ENCODE measurements around the gene PDE6A.
"Not testable (repeated sequence)": the region's sequence is repeated elsewhere in the genome, so short reads cannot be mapped to it uniquely, and the experiment has no call there.

The PDE6A gene

DNA sequence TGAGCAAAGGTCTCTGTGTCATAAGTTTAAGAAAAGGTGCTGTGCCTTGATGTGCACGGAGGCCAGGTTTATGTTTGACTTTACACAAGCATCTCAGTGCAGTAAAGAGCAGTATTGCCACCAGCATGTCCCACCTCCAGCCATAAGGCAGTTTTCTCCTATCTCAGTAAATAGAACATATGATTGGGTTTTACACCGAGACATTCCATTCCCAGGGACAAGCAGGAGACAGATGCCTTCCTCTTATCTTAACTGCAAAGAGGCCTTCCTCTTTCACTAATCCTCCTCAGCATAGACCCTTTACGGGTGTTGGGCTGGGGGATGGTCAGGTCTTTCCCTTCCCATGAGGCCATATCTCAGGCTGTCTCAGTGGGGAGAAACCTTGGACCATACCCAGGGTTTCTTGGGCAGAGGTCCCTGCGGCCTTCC is 1.8 kb downstream of the PDE6A start:
- CTCF ChIA-PET; POLR2A ChIA-PET; H3K4me3 ChIP-seq (ENCODE audit: low read depth, low read length); H3K4me1 ChIP-seq (ENCODE audit: control insufficient read depth, insufficient read depth, low read length); H3K36me3 ChIP-seq (ENCODE audit: control insufficient read depth in 2 of 2, insufficient read depth in 1 of 2, low read length in 2 of 2); H3K9me3 ChIP-seq (ENCODE audit: control insufficient read depth, insufficient read depth, low read depth, low read length); H3K27ac ChIP-seq (ENCODE audit: extremely low read depth, low read depth, low read length): not testable (repeated sequence)

DNA sequence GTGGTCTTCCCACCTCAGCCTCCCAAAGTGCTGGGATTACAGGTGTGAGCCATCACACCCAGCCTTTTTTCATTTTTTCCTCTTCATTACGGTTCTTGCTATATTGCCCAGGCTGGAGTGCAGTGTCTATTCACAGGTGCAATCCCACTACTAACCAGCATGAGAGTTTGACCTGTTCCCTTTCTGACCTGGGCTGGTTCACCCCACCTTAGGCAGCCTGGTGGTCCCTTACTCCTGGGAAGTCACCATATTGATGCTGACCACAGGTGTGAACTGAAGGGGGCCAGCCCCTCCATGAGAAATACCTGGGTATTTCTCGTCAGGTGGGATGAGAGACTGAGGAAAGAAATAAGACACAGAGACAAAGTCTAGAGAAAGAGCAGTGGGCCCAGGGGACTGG is 2.4 kb downstream of the PDE6A start:
- Histone ChIP-seq H3K4me3 (ENCODE audit: low read depth, low read length) (no peak overlapping the region), H3K27ac (ENCODE audit: extremely low read depth, low read depth, low read length) (no peak overlapping the region), H3K9me3 (ENCODE audit: control insufficient read depth, insufficient read depth, low read depth, low read length) (no peaks in the 10 kb centered on the region), H3K36me3 (ENCODE audit: control insufficient read depth in 2 of 2, insufficient read depth in 1 of 2, low read length in 2 of 2) (no peaks in the 10 kb centered on the region), H3K4me1 (ENCODE audit: control insufficient read depth, insufficient read depth, low read length) (peaks cover 13% of the 10 kb centered on the region)
- TF ChIP-seq, protein P1, sequence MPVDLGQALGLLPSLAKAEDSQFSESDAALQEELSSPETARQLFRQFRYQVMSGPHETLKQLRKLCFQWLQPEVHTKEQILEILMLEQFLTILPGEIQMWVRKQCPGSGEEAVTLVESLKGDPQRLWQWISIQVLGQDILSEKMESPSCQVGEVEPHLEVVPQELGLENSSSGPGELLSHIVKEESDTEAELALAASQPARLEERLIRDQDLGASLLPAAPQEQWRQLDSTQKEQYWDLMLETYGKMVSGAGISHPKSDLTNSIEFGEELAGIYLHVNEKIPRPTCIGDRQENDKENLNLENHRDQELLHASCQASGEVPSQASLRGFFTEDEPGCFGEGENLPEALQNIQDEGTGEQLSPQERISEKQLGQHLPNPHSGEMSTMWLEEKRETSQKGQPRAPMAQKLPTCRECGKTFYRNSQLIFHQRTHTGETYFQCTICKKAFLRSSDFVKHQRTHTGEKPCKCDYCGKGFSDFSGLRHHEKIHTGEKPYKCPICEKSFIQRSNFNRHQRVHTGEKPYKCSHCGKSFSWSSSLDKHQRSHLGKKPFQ (tag by site-specific recombination; IDR thresholded peaks at IDR 0.05): peak; percentile 23; the same call in 1 of the 2 replicates
- TF ChIP-seq, protein P2, sequence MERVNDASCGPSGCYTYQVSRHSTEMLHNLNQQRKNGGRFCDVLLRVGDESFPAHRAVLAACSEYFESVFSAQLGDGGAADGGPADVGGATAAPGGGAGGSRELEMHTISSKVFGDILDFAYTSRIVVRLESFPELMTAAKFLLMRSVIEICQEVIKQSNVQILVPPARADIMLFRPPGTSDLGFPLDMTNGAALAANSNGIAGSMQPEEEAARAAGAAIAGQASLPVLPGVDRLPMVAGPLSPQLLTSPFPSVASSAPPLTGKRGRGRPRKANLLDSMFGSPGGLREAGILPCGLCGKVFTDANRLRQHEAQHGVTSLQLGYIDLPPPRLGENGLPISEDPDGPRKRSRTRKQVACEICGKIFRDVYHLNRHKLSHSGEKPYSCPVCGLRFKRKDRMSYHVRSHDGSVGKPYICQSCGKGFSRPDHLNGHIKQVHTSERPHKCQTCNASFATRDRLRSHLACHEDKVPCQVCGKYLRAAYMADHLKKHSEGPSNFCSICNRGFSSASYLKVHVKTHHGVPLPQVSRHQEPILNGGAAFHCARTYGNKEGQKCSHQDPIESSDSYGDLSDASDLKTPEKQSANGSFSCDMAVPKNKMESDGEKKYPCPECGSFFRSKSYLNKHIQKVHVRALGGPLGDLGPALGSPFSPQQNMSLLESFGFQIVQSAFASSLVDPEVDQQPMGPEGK (tag by site-specific recombination; IDR thresholded peaks at IDR 0.05): no peak
- ChIA-PET CTCF (no interaction called here), POLR2A (no interaction called here)

DNA sequence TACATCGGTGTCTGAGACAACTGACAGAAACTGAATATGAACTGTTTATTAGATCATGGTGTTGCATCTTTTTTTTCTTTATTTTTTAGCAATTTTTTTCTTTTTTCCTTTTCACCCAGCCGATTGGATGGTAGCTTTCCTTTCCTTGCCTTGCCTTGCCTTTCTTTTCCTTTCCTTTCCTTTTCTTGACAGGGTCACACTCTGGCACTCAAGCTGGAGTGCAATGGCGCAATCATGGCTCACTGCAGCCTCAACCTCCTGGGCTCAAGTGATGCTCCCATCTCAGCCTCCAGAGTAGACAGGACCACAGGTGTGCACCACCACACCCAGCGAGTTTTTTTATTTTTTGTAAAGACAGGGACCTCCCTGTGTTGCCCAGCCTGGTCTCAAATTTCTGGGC is 2.8 kb downstream of the PDE6A start:
- TF ChIP-seq PRDM1 (tag by site-specific recombination; IDR thresholded peaks at IDR 0.05) (peak; percentile 26; the same call in 1 of the 2 replicates), ZNF610 (tag by site-specific recombination; IDR thresholded peaks at IDR 0.05; ENCODE audit: borderline replicate concordance) (no peak), ZNF624 (tag by site-specific recombination; IDR thresholded peaks at IDR 0.05) (no peak), ZNF416 (tag by site-specific recombination; IDR thresholded peaks at IDR 0.05) (no peak)
- H3K4me3 ChIP-seq (ENCODE audit: low read depth, low read length): no peak overlapping the region
- ChIA-PET POLR2A (no interaction called here), CTCF (no interaction called here)
- H3K36me3 ChIP-seq (ENCODE audit: control insufficient read depth in 2 of 2, insufficient read depth in 1 of 2, low read length in 2 of 2): no peaks in the 10 kb centered on the region
- no peaks in the 10 kb centered on the region for H3K9me3 ChIP-seq (ENCODE audit: control insufficient read depth, insufficient read depth, low read depth, low read length)
- H3K27ac ChIP-seq (ENCODE audit: extremely low read depth, low read depth, low read length): no peak overlapping the region
- peaks cover 13% of the 10 kb centered on the region for H3K4me1 ChIP-seq (ENCODE audit: control insufficient read depth, insufficient read depth, low read length)

DNA sequence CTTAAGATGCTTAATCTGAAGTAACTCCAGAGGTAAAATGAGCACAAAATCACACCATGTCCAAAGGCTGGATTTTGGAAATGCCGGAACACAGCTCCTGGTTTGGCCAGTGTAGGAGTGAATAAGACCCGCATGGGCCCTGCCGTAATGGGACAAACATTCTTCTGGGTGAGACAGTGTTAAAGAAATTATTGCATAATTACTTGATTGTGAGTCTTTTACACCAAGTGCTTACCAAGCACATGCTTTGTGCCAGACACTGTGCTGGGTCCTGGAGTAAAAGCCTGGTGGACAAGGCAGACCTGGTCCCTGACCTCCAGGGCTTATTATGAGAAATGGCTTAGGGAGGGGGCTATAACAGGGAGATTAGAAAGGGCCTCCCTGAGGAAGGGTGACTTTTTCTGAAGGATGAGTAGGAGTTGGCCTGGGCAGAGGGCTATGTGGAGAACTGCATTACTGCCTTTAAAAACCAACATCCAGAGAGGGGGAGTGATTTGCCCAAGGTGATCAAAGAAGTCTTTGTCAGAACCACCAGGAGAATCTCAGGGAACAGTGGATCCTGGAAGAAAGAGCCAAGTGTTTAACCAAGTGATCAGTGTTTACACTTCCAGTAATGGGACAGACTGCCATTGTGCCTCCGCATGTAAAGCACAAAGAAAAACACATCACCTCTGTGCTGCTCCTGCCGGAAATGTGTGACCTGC is 3.5 kb downstream of the PDE6A start:
- Histone ChIP-seq H3K4me1 (ENCODE audit: control insufficient read depth, insufficient read depth, low read length) (peaks cover 13% of the 10 kb centered on the region), H3K27ac (ENCODE audit: extremely low read depth, low read depth, low read length) (no peak overlapping the region), H3K4me3 (ENCODE audit: low read depth, low read length) (no peak overlapping the region), H3K36me3 (ENCODE audit: control insufficient read depth in 2 of 2, insufficient read depth in 1 of 2, low read length in 2 of 2) (no peaks in the 10 kb centered on the region), H3K9me3 (ENCODE audit: control insufficient read depth, insufficient read depth, low read depth, low read length) (no peaks in the 10 kb centered on the region)
- ChIA-PET CTCF (interaction anchor here (1.7 kb wide), 1 partner anchor 50 kb away, joined by 4 read pairs; no protein-coding TSS in a partner anchor), POLR2A (interaction anchor here (1.9 kb wide), 1 partner anchor 19 kb away, joined by 8 read pairs; the partner anchor contains the start of gene SLC26A2)
- TF ChIP-seq, protein P3, sequence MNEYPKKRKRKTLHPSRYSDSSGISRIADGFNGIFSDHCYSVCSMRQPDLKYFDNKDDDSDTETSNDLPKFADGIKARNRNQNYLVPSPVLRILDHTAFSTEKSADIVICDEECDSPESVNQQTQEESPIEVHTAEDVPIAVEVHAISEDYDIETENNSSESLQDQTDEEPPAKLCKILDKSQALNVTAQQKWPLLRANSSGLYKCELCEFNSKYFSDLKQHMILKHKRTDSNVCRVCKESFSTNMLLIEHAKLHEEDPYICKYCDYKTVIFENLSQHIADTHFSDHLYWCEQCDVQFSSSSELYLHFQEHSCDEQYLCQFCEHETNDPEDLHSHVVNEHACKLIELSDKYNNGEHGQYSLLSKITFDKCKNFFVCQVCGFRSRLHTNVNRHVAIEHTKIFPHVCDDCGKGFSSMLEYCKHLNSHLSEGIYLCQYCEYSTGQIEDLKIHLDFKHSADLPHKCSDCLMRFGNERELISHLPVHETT (tag by site-specific recombination; IDR thresholded peaks at IDR 0.05): no peak
- TF ChIP-seq, protein P4, sequence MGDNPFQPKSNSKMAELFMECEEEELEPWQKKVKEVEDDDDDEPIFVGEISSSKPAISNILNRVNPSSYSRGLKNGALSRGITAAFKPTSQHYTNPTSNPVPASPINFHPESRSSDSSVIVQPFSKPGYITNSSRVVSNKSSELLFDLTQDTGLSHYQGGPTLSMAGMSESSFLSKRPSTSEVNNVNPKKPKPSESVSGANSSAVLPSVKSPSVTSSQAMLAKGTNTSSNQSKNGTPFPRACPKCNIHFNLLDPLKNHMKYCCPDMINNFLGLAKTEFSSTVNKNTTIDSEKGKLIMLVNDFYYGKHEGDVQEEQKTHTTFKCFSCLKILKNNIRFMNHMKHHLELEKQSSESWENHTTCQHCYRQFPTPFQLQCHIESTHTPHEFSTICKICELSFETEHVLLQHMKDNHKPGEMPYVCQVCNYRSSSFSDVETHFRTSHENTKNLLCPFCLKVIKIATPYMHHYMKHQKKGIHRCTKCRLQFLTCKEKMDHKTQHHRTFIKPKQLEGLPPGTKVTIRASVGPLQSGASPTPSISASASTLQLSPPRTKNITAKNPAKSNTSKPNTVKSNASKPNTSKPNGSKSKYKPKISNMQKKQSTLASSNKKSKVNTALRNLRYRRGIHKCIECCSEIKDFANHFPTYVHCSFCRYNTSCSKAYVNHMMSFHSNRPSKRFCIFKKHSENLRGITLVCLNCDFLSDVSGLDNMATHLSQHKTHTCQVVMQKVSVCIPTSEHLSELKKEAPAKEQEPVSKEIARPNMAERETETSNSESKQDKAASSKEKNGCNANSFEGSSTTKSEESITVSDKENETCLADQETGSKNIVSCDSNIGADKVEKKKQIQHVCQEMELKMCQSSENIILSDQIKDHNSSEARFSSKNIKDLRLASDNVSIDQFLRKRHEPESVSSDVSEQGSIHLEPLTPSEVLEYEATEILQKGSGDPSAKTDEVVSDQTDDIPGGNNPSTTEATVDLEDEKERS (tag by site-specific recombination; IDR thresholded peaks at IDR 0.05): no peak
- TF ChIP-seq ZBTB48 (tag by site-specific recombination; IDR thresholded peaks at IDR 0.05) (no peak), KLF16 (tag by site-specific recombination; IDR thresholded peaks at IDR 0.05) (no peak), ZNF549 (tag by site-specific recombination; IDR thresholded peaks at IDR 0.05) (no peak), GLI2 (tag by site-specific recombination; IDR thresholded peaks at IDR 0.05; ENCODE audit: borderline replicate concordance, low read depth) (no peak)

Measured in HEK293 (cell line).